Adrenal gland (tissue), 5 donors: ENCODE data around the gene RAB27B.

Experiments used
- POLR2A ChIP-seq, 2 donors: fragments of 450-650 bp; IDR thresholded peaks; one replicate each; pipeline ENCODE4 v1.6.1; 2017; ENCODE audit warnings: antibody characterized with exemption in 2 of 2, mild to moderate bottlenecking in 2 of 2, moderate library complexity in 1 of 2
- TF ChIP-seq, protein P1 (sequence below), 6 experiments: fragments of 450-650 bp in 4 of 6; fragments of 200-600 bp in 2 of 6; sonication (generic) in 1 of 6; IDR thresholded peaks; 1 replicate in 5 of 6; 2 replicates in 1 of 6; pipeline versions ENCODE4 v1.5.1 to v1.8.0; 2016 to 2021; ENCODE audit warnings: antibody characterized with exemption in 6 of 6, mild to moderate bottlenecking in 2 of 6, moderate library complexity in 1 of 6
- donor health status: DM: no; HTN: no; CAD: no.

GRCh38 chr18:54906331-54907185 lies 78.3 kb downstream of the RAB27B start:
- TF ChIP-seq, protein P1, sequence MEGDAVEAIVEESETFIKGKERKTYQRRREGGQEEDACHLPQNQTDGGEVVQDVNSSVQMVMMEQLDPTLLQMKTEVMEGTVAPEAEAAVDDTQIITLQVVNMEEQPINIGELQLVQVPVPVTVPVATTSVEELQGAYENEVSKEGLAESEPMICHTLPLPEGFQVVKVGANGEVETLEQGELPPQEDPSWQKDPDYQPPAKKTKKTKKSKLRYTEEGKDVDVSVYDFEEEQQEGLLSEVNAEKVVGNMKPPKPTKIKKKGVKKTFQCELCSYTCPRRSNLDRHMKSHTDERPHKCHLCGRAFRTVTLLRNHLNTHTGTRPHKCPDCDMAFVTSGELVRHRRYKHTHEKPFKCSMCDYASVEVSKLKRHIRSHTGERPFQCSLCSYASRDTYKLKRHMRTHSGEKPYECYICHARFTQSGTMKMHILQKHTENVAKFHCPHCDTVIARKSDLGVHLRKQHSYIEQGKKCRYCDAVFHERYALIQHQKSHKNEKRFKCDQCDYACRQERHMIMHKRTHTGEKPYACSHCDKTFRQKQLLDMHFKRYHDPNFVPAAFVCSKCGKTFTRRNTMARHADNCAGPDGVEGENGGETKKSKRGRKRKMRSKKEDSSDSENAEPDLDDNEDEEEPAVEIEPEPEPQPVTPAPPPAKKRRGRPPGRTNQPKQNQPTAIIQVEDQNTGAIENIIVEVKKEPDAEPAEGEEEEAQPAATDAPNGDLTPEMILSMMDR (IDR thresholded peaks at IDR 0.05), result no peak
- no peak for TF ChIP-seq POLR2A (IDR thresholded peaks at IDR 0.05)
